GM19193 (cell line): ENCODE results near the gene SPRY2.
A peak's percentile ranks its signal among the peaks of the same experiment; 100 is the strongest.

ENCODE experiments used
- POLR2A ChIP-seq: IDR thresholded peaks from 4 replicates; pipeline ENCODE4 v1.6.1; 2011; ENCODE audit not compliant: insufficient read depth, insufficient read length; ENCODE audit errors: extremely low read depth

The SPRY2 gene

GRCh38 chr13:80341101-80341755, at the start of gene SPRY2:
TSS of gene SPRY2 (minus strand) at chr13:80341126. CDS start at chr13:80337705, 3,421 bp downstream.
- peak; percentile 55 for TF ChIP-seq POLR2A

GRCh38 chr13:80390338-80390737, 49.4 kb upstream of the SPRY2 start:
- TF ChIP-seq POLR2A = no peak

- TF ChIP-seq POLR2A = no peak
Observed at GRCh38 chr13:80389073-80390038, 48.4 kb upstream of the SPRY2 start.

GRCh38 chr13:80388506-80388905, 47.6 kb upstream of the SPRY2 start:
- no peak for TF ChIP-seq POLR2A

- TF ChIP-seq POLR2A = no peak
Observed at GRCh38 chr13:80386592-80386991, 45.7 kb upstream of the SPRY2 start.

- no peak for TF ChIP-seq POLR2A
Observed at GRCh38 chr13:80386002-80386401, 45.1 kb upstream of the SPRY2 start.

- no peak for TF ChIP-seq POLR2A
Observed at GRCh38 chr13:80382576-80382975, 41.6 kb upstream of the SPRY2 start.

- TF ChIP-seq POLR2A = no peak
Observed at GRCh38 chr13:80379245-80379644, 38.3 kb upstream of the SPRY2 start.

- TF ChIP-seq POLR2A = no peak
Observed at GRCh38 chr13:80376554-80376953, 35.6 kb upstream of the SPRY2 start.

GRCh38 chr13:80374901-80375300, 34.0 kb upstream of the SPRY2 start:
- no peak for TF ChIP-seq POLR2A

- no peak for TF ChIP-seq POLR2A
Observed at GRCh38 chr13:80374444-80374843, 33.5 kb upstream of the SPRY2 start.

- no peak for TF ChIP-seq POLR2A
Observed at GRCh38 chr13:80371840-80372509, 31.0 kb upstream of the SPRY2 start.

- TF ChIP-seq POLR2A = no peak
Observed at GRCh38 chr13:80367473-80367872, 26.5 kb upstream of the SPRY2 start.

- TF ChIP-seq POLR2A = no peak
Observed at GRCh38 chr13:80363890-80364503, 23.1 kb upstream of the SPRY2 start.

GRCh38 chr13:80362481-80362880, 21.6 kb upstream of the SPRY2 start:
- TF ChIP-seq POLR2A = no peak
